Skeletal muscle cell (primary cell): ENCODE results near the gene UBA1.

ENCODE experiments used
- DNase-seq: peaks from one replicate; pipeline ENCODE4 v3.0.0-alpha.2; 2010; ENCODE audit warnings: low read depth
- H3K4me3 ChIP-seq: 2 replicates; pipeline ENCODE4 v1.5.1; 2011; ENCODE audit warnings: low read depth, mild to moderate bottlenecking, control low read depth, low read length, moderate library complexity

Gene UBA1

DNA sequence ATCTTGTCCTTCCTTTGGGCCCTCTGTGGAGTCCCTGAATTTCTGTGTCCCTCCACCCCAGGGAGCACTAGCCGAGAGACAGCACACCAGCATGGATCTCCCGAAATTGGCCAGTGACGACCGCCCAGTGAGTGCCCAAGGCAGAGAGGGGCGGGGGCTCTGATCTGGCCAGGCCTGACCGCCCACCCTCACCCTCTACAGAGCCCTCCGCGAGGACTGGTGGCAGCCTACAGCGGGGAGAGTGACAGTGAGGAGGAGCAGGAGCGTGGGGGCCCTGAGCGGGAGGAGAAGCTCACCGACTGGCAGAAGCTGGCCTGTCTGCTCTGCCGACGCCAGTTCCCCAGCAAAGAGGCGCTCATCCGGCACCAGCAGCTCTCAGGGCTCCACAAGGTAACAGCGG, 8.4 kb upstream of the UBA1 start:
- no peak for DNase-seq
- no peak overlapping the region for H3K4me3 ChIP-seq

DNA sequence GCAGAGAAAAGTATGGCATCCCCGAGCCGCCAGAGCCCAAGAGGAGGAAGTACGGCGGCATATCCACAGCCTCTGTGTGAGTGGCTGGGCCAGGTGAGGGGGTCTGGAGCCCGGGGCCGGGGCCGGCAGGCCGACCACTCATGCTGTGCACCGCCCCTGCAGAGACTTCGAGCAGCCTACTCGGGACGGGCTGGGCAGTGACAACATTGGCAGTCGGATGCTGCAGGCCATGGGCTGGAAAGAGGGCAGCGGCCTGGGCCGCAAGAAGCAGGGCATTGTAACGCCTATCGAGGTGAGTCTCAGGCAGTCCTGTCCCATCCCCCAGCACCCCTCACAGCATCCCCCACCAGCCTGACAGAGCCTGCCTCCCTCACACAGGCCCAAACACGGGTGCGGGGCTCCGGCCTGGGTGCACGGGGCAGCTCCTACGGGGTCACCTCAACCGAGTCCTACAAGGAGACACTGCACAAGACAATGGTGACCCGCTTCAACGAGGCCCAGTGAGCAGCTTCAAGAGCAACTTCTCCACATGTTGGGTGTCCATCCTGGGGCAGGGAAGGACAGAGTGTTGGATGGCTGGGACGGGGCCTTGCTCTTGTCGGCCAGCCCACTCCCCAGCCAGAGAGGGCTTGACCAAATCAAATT, 7.4 kb upstream of the UBA1 start:
- DNase-seq, result no peak
- no peak overlapping the region for H3K4me3 ChIP-seq

DNA sequence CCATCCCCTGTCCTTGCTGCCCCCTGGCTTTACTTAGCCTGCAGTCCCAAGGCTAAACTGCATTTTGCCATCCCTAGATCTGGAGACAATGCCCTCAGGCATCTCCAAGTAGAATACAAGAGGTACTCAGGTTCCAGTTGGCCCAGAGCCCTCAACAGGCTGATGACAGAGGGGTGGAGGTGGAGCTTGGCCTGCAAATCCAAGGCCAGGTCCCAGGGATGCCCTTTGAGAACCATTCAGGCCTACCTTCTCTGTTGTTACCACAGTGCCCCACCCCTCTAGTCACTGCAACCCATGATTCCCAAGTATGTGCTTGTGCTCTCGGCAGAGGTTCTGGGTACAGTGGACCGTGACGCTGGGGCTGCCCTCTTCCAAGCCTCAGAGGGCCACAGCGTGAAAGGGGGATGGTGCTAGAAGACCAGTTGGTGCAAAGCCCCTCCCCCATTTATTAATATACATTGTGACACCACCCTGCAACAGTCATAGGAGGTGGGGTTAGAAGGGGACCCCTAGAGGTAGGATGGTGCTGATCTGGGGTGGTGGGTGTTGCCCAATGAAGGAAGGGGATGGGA, 6.4 kb upstream of the UBA1 start:
- DNase-seq, result no peak

GRCh38 chrX:47189906-47190305, 3.7 kb upstream of the UBA1 start:
- DNase-seq, result no peak
- no peak overlapping the region for H3K4me3 ChIP-seq

More for the DNA sequence above, 6.4 kb upstream of the UBA1 start:
- H3K4me3 ChIP-seq, result no peak overlapping the region

GRCh38 chrX:47190445-47191269, 3.0 kb upstream of the UBA1 start:
- peak; percentile 82 for DNase-seq
- peak overlapping the region; percentile 65 for H3K4me3 ChIP-seq

GRCh38 chrX:47191331-47191730, 2.3 kb upstream of the UBA1 start:
- H3K4me3 ChIP-seq, result peak overlapping the region; percentile 65
- no peak for DNase-seq

- H3K4me3 ChIP-seq, result peak overlapping the region; percentile 65
- no peak for DNase-seq
Measured at GRCh38 chrX:47191806-47192401, 1.7 kb upstream of the UBA1 start.

GRCh38 chrX:47194194-47194787, 662 bp downstream of the UBA1 start:
- DNase-seq, result no peak
- H3K4me3 ChIP-seq, result peak overlapping the region; percentile 67

GRCh38 chrX:47196098-47196497, 2.5 kb downstream of the UBA1 start:
- DNase-seq, result no peak

GRCh38 chrX:47197526-47197925, 3.9 kb downstream of the UBA1 start:
- no peak overlapping the region for H3K4me3 ChIP-seq
- no peak for DNase-seq

More at GRCh38 chrX:47196098-47196497, 2.5 kb downstream of the UBA1 start:
- H3K4me3 ChIP-seq, result peak overlapping the region; percentile 11

DNA sequence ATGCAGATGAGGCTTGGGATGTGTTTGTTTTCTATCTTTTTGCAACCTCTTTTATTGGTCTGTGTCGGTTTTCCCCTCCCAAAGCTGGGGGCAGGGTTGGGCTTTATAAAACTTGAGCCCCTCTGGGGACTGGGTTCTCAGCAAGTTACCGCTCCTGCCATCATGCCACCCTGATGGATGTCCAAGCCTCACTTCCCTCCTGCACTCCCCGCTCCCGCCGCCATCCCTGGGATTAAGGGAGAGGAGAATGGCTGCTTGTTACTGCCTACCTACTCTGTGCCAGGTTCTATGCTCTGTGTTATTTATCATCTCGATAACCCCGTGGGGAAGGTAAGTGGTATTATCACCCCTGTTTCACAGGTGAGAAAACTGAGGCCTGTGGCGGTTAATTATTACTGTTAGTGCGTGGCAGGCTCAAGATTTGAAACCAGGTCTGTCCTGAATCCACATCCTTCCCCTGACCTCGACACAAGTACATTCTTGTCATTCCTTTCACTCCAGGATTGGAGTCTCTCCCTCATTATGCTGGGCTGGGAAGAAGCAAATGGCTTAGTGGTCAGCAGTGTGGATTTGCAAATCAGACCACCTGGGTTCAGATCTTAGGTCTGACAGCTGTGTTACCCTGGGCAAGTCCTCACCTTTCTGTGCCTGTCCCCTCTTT, 4.5 kb downstream of the UBA1 start:
- no peak for DNase-seq

DNA sequence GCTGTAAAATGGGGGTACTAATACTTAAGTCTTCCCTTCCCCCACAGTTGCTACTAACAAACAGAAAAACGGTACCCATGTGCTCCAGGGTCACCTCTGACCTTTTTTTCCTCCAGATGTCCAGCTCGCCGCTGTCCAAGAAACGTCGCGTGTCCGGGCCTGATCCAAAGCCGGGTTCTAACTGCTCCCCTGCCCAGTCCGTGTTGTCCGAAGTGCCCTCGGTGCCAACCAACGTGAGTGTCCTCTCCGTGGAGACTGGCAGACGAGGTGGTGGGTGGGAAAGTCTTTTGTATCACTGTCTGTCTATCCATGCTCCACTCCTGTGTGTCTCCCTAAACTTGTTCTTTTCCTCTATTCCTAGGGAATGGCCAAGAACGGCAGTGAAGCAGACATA, 5.1 kb downstream of the UBA1 start:
- DNase-seq, result no peak

More for the DNA sequence above, 4.5 kb downstream of the UBA1 start:
- H3K4me3 ChIP-seq, result no peak overlapping the region

DNA sequence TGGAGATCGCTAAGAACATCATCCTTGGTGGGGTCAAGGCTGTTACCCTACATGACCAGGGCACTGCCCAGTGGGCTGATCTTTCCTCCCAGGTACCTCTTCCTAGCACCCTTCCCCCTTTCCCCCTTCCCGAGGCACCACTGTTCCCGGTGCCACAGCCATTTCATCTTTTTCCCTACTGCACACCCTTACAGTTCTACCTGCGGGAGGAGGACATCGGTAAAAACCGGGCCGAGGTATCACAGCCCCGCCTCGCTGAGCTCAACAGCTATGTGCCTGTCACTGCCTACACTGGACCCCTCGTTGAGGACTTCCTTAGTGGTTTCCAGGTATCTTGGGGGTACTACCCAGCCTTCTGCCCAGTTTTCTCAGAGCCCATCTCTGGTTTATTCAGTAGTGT, 5.7 kb downstream of the UBA1 start:
- no peak overlapping the region for H3K4me3 ChIP-seq
- DNase-seq, result no peak

More for the DNA sequence above, 5.1 kb downstream of the UBA1 start:
- no peak overlapping the region for H3K4me3 ChIP-seq

- DNase-seq, result peak; percentile 39
Measured at GRCh38 chrX:47200385-47201150, 6.9 kb downstream of the UBA1 start.

DNA sequence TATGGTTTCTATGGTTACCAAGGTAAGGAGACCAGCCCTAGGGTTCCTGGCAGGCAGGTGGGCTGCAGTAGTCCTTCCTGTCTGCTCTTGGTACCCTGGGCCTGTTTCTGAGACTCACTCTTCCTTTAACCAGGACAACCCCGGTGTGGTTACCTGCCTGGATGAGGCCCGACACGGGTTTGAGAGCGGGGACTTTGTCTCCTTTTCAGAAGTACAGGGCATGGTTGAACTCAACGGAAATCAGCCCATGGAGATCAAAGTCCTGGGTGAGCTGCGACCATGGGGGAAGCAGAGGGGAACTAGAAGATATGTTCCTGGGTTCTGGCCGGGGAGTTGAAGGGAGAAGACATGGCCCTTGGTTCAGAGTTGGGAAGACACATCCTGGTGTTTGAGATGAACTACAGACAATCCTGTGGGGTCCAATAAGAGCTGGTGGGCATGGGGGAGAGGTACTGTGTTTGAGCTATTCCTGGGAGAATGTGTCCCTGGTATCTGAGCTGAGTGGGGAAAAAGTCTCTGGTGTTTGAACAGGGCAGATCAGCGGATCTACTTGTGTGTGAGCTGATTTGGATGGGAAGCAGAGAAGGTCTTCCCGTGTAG, 7.8 kb downstream of the UBA1 start:
- DNase-seq, result no peak
- no peak overlapping the region for H3K4me3 ChIP-seq

More at GRCh38 chrX:47200385-47201150, 6.9 kb downstream of the UBA1 start:
- H3K4me3 ChIP-seq, result no peak overlapping the region

DNA sequence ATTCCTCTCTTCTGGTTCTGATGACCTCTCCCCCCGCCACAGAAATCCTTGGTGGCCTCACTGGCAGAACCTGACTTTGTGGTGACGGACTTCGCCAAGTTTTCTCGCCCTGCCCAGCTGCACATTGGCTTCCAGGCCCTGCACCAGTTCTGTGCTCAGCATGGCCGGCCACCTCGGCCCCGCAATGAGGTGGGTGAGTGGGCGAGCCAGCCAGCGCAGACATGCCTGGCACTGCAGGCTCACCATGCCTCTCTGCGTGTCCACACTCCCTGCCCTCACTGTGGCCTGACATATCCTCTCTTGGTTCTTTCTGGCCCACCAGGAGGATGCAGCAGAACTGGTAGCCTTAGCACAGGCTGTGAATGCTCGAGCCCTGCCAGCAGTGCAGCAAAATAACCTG, 8.7 kb downstream of the UBA1 start:
- no peak for DNase-seq
- H3K4me3 ChIP-seq, result no peak overlapping the region

GRCh38 chrX:47202877-47203276, 9.2 kb downstream of the UBA1 start:
- no peak for DNase-seq
- no peak overlapping the region for H3K4me3 ChIP-seq

DNA sequence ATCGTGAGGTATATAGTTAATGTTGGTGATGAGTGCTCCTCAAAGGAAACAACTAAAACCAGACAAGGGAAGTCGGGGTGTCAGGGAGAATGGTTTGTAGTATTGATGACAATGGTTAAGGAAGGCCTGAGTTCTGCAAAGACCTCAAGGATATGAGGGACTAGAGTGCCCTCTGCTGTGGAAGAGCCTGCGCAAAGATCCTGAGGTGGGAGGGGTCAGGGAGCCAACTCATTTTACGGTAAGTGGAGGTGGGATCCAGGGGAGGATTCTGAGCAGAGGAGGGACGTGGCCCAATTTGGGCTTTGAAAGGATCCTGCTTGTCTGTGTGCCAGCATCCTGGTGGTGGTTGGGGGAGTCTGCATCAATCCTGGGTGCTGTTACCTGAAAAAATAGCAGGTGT, 11.3 kb downstream of the UBA1 start:
- H3K4me3 ChIP-seq, result no peak overlapping the region
- DNase-seq, result no peak
